ENCODE measurements around the gene FAM170B. TPM values are rescaled to one million over a fixed set of nuclear protein-coding genes. Genes with fewer than 3 reads are reported as not detected.
A peak's percentile ranks its signal among the peaks of the same experiment; 100 is the strongest.

Gene FAM170B
- total and polyA plus RNA-seq, 3 experiments from 2014 or later = not detected

GRCh38 chr10:49172061-49172776, 38.4 kb upstream of the FAM170B start:
- peak overlapping the region in 2 of 8 donors; percentile 23 to 30 for H3K27ac Mint-ChIP-seq
- Histone ChIP-seq H3K4me3 (ENCODE audit: low read length) (no peak overlapping the region), H3K27ac (ENCODE audit: low read depth, low read length) (peak overlapping the region; percentile 54), H3K9me3 (ENCODE audit: low read length) (no peaks in the 10 kb centered on the region), H3K4me1 (ENCODE audit: insufficient read depth, low read length) (peaks cover 17% of the 10 kb centered on the region), H3K36me3 (ENCODE audit: insufficient read depth, low read length) (no peaks in the 10 kb centered on the region), H3K27me3 (ENCODE audit: insufficient read depth, low read length, poor library complexity, severe bottlenecking) (no peaks in the 10 kb centered on the region)
- H3K4me3 Mint-ChIP-seq = peak overlapping the region in 1 of 7 donors; percentile 38
- H3K36me3 Mint-ChIP-seq = no peaks in the 10 kb centered on the region
- H3K4me1 Mint-ChIP-seq = peaks cover 5 to 10% (median 8%) of the 10 kb centered on the region in 3 donors
- no peak for DNase-seq
- ChIA-PET CTCF (interaction anchor here (1.3 kb wide), 1 partner anchor 10 kb away, joined by 3 read pairs; no protein-coding TSS in a partner anchor), POLR2A (no interaction called here)
- peaks cover 0 to 5% of the 10 kb centered on the region in 2 donors for H3K27me3 Mint-ChIP-seq
- H3K9me3 Mint-ChIP-seq = no peaks in the 10 kb centered on the region

- no peaks in the 10 kb centered on the region for H3K9me3 ChIP-seq (ENCODE audit: low read length)
- H3K27ac Mint-ChIP-seq = peak overlapping the region in 4 of 8 donors; percentile 17 to 84 (median 38)
- no peaks in the 10 kb centered on the region for H3K27me3 ChIP-seq (ENCODE audit: insufficient read depth, low read length, poor library complexity, severe bottlenecking)
- DNase-seq = no peak
- ChIA-PET POLR2A (no interaction called here), CTCF (interaction anchor here (1.3 kb wide), 1 partner anchor 10 kb away, joined by 3 read pairs; no protein-coding TSS in a partner anchor)
- no peak overlapping the region for H3K27ac ChIP-seq (ENCODE audit: low read depth, low read length)
- H3K36me3 ChIP-seq (ENCODE audit: insufficient read depth, low read length) = no peaks in the 10 kb centered on the region
- H3K4me1 ChIP-seq (ENCODE audit: insufficient read depth, low read length) = peaks cover 17% of the 10 kb centered on the region
- no peak overlapping the region for H3K4me3 Mint-ChIP-seq
- H3K36me3 Mint-ChIP-seq = peaks cover 0 to 1% (median under 1%) of the 10 kb centered on the region in 3 donors
- peaks cover 0 to 5% of the 10 kb centered on the region in 2 donors for H3K27me3 Mint-ChIP-seq
- no peak overlapping the region for H3K4me3 ChIP-seq (ENCODE audit: low read length)
- peaks cover 3 to 5% (median 4%) of the 10 kb centered on the region in 3 donors for H3K4me1 Mint-ChIP-seq
- H3K9me3 Mint-ChIP-seq = peaks cover 0 to under 1% (median 0%) of the 10 kb centered on the region in 5 donors
Measured at GRCh38 chr10:49171326-49172060, 37.7 kb upstream of the FAM170B start.

- no peak for DNase-seq
- Mint-ChIP-seq H3K4me1 (peaks cover 0 to 5% (median 0%) of the 10 kb centered on the region in 3 donors), H3K36me3 (peaks cover 0 to 3% (median 2%) of the 10 kb centered on the region in 3 donors), H3K27ac (no peak overlapping the region), H3K9me3 (peaks cover 0 to 2% (median 0%) of the 10 kb centered on the region in 5 donors), H3K4me3 (no peak overlapping the region), H3K27me3 (peaks cover 0 to 5% of the 10 kb centered on the region in 2 donors)
- Histone ChIP-seq H3K27ac (ENCODE audit: low read depth, low read length) (no peak overlapping the region), H3K4me1 (ENCODE audit: insufficient read depth, low read length) (peaks cover 22% of the 10 kb centered on the region), H3K9me3 (ENCODE audit: low read length) (no peaks in the 10 kb centered on the region), H3K4me3 (ENCODE audit: low read length) (no peak overlapping the region), H3K36me3 (ENCODE audit: insufficient read depth, low read length) (no peaks in the 10 kb centered on the region), H3K27me3 (ENCODE audit: insufficient read depth, low read length, poor library complexity, severe bottlenecking) (no peaks in the 10 kb centered on the region)
- POLR2A ChIA-PET = no interaction called here
- CTCF ChIA-PET = interaction anchor here (1.3 kb wide), 1 partner anchor 9 kb away, joined by 3 read pairs; no protein-coding TSS in a partner anchor
Measured at GRCh38 chr10:49170632-49171325, 37.0 kb upstream of the FAM170B start.

GRCh38 chr10:49169776-49170175, 36.0 kb upstream of the FAM170B start:
- ChIA-PET CTCF (no interaction called here), POLR2A (no interaction called here)
- peaks cover 0 to 3% (median 2%) of the 10 kb centered on the region in 3 donors for H3K36me3 Mint-ChIP-seq
- H3K27me3 Mint-ChIP-seq = peaks cover 0 to 5% of the 10 kb centered on the region in 2 donors
- H3K4me3 ChIP-seq (ENCODE audit: low read length) = no peak overlapping the region
- no peaks in the 10 kb centered on the region for H3K9me3 ChIP-seq (ENCODE audit: low read length)
- DNase-seq = no peak
- H3K9me3 Mint-ChIP-seq = peaks cover 0 to 3% (median 0%) of the 10 kb centered on the region in 5 donors
- H3K4me3 Mint-ChIP-seq = no peak overlapping the region
- peaks cover under 1 to 4% (median 2%) of the 10 kb centered on the region in 3 donors for H3K4me1 Mint-ChIP-seq
- no peaks in the 10 kb centered on the region for H3K36me3 ChIP-seq (ENCODE audit: insufficient read depth, low read length)
- H3K27ac ChIP-seq (ENCODE audit: low read depth, low read length) = no peak overlapping the region
- no peaks in the 10 kb centered on the region for H3K27me3 ChIP-seq (ENCODE audit: insufficient read depth, low read length, poor library complexity, severe bottlenecking)
- H3K27ac Mint-ChIP-seq = no peak overlapping the region
- peaks cover 20% of the 10 kb centered on the region for H3K4me1 ChIP-seq (ENCODE audit: insufficient read depth, low read length)

GRCh38 chr10:49168831-49169500, 35.1 kb upstream of the FAM170B start:
- CTCF ChIA-PET = no interaction called here
- POLR2A ChIA-PET = no interaction called here
- no peaks in the 10 kb centered on the region for H3K36me3 ChIP-seq (ENCODE audit: insufficient read depth, low read length)
- Mint-ChIP-seq H3K9me3 (peaks cover 0 to 6% (median 0%) of the 10 kb centered on the region in 5 donors), H3K27me3 (peaks cover 0 to 5% of the 10 kb centered on the region in 2 donors), H3K4me1 (peaks cover 6 to 8% (median 8%) of the 10 kb centered on the region in 3 donors), H3K36me3 (peaks cover 0 to 3% (median 2%) of the 10 kb centered on the region in 3 donors), H3K27ac (peak overlapping the region in 2 of 8 donors; percentile 75 to 87), H3K4me3 (no peak overlapping the region)
- H3K9me3 ChIP-seq (ENCODE audit: low read length) = no peaks in the 10 kb centered on the region
- DNase-seq = no peak
- no peak overlapping the region for H3K4me3 ChIP-seq (ENCODE audit: low read length)
- H3K27me3 ChIP-seq (ENCODE audit: insufficient read depth, low read length, poor library complexity, severe bottlenecking) = no peaks in the 10 kb centered on the region
- no peak overlapping the region for H3K27ac ChIP-seq (ENCODE audit: low read depth, low read length)
- H3K4me1 ChIP-seq (ENCODE audit: insufficient read depth, low read length) = peaks cover 17% of the 10 kb centered on the region

- Mint-ChIP-seq H3K36me3 (peaks cover 0 to 3% (median 2%) of the 10 kb centered on the region in 3 donors), H3K4me3 (no peak overlapping the region), H3K4me1 (peaks cover 6 to 8% (median 8%) of the 10 kb centered on the region in 3 donors), H3K27me3 (peaks cover 0 to 5% of the 10 kb centered on the region in 2 donors), H3K9me3 (peaks cover 0 to 6% (median 0%) of the 10 kb centered on the region in 5 donors), H3K27ac (peak overlapping the region in 1 of 8 donors; percentile 42)
- DNase-seq = no peak
- H3K9me3 ChIP-seq (ENCODE audit: low read length) = no peaks in the 10 kb centered on the region
- no peak overlapping the region for H3K4me3 ChIP-seq (ENCODE audit: low read length)
- peak overlapping the region; percentile 67 for H3K27ac ChIP-seq (ENCODE audit: low read depth, low read length)
- ChIA-PET POLR2A (no interaction called here), CTCF (no interaction called here)
- no peaks in the 10 kb centered on the region for H3K36me3 ChIP-seq (ENCODE audit: insufficient read depth, low read length)
- H3K27me3 ChIP-seq (ENCODE audit: insufficient read depth, low read length, poor library complexity, severe bottlenecking) = no peaks in the 10 kb centered on the region
- H3K4me1 ChIP-seq (ENCODE audit: insufficient read depth, low read length) = peaks cover 17% of the 10 kb centered on the region
Measured at GRCh38 chr10:49168171-49168540, 34.3 kb upstream of the FAM170B start.

GRCh38 chr10:49167425-49168170, 33.8 kb upstream of the FAM170B start:
- POLR2A ChIA-PET = no interaction called here
- H3K27ac Mint-ChIP-seq = peak overlapping the region in 2 of 8 donors; percentile 33 to 42

More at GRCh38 chr10:49167425-49168170, 33.8 kb upstream of the FAM170B start:
- Histone ChIP-seq H3K36me3 (ENCODE audit: insufficient read depth, low read length) (no peaks in the 10 kb centered on the region), H3K27ac (ENCODE audit: low read depth, low read length) (peak overlapping the region; percentile 67), H3K4me1 (ENCODE audit: insufficient read depth, low read length) (peaks cover 14% of the 10 kb centered on the region), H3K4me3 (ENCODE audit: low read length) (no peak overlapping the region), H3K9me3 (ENCODE audit: low read length) (no peaks in the 10 kb centered on the region), H3K27me3 (ENCODE audit: insufficient read depth, low read length, poor library complexity, severe bottlenecking) (no peaks in the 10 kb centered on the region)
- H3K36me3 Mint-ChIP-seq = peaks cover 0 to 3% (median 2%) of the 10 kb centered on the region in 3 donors
- H3K4me1 Mint-ChIP-seq = peaks cover 6 to 8% (median 8%) of the 10 kb centered on the region in 3 donors
- H3K4me3 Mint-ChIP-seq = no peak overlapping the region
- peaks cover 0 to 6% (median 0%) of the 10 kb centered on the region in 5 donors for H3K9me3 Mint-ChIP-seq
- H3K27me3 Mint-ChIP-seq = peaks cover 0 to 5% of the 10 kb centered on the region in 2 donors
- no peak for DNase-seq
- CTCF ChIA-PET = no interaction called here
